Neuron (in vitro differentiated cells): ENCODE data around the gene ERP44.

ENCODE experiments used
- H2AFZ ChIP-seq: one replicate; pipeline ENCODE4 v1.6.1; 2013; ENCODE audit warnings: low read depth, mild to moderate bottlenecking, inconsistent platforms, low read length, moderate library complexity
- H3K27me3 ChIP-seq: one replicate; pipeline ENCODE4 v1.6.1; 2013; ENCODE audit warnings: low read length; ENCODE audit not compliant: insufficient read depth
- H3K36me3 ChIP-seq: one replicate; pipeline ENCODE4 v1.6.1; 2013; ENCODE audit warnings: low read length; ENCODE audit not compliant: insufficient read depth
- H3K4me1 ChIP-seq: one replicate; pipeline ENCODE4 v1.6.1; 2013; ENCODE audit warnings: low read length; ENCODE audit not compliant: insufficient read depth
- H3K4me3 ChIP-seq: 2 replicates; pipeline ENCODE4 v1.5.1; 2013; ENCODE audit warnings: mild to moderate bottlenecking, low read length, moderate library complexity
- H3K9me3 ChIP-seq: one replicate; pipeline ENCODE4 v1.6.1; 2013; ENCODE audit warnings: low read length

ERP44 gene

GRCh38 chr9:100120286-100120685 is 21.5 kb upstream of the ERP44 start:
- Histone ChIP-seq H3K9me3 (peaks cover 4% of the 10 kb centered on the region), H3K4me3 (no peak overlapping the region), H3K36me3 (peaks cover 14% of the 10 kb centered on the region), H3K27me3 (no peaks in the 10 kb centered on the region), H2AFZ (no peak overlapping the region), H3K4me1 (no peaks in the 10 kb centered on the region)

GRCh38 chr9:100117316-100117715 is 18.5 kb upstream of the ERP44 start:
- no peaks in the 10 kb centered on the region for H3K4me1 ChIP-seq
- H3K36me3 ChIP-seq = peaks cover 18% of the 10 kb centered on the region
- no peaks in the 10 kb centered on the region for H3K27me3 ChIP-seq

DNA sequence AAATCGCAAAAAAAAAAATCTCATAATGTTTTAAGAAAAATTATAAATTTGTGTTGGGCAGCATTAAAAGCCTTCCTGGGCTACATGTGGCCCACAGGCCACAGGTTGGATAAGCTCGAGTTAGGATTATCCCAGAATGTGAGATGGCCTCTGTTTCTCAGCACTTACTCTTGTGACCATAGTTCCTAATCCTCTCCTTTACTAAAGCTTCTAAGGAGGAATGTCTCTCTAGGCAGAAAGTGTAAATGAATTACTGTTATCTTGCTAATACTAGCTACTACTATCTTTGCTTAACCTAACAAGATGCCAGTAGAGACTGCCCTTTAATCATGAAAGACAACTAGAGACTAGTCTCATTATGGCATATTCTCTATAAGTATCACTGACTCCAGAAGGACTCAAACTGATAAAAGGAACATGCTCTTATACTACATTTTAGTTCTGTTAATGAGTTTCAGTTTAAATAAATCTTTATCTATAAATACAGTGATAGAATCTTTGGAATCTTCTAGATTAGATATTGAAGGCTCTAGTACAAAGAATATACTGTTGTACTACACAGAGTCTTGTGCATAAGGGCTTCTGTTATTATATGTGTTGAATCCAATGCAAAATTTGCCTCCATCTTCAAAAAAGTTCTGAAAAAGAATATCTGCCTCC is 14.0 kb upstream of the ERP44 start:
- no peaks in the 10 kb centered on the region for H3K27me3 ChIP-seq

More at GRCh38 chr9:100117316-100117715, 18.5 kb upstream of the ERP44 start:
- Histone ChIP-seq H3K4me3 (no peak overlapping the region), H3K9me3 (peaks cover 4% of the 10 kb centered on the region), H2AFZ (no peak overlapping the region)

GRCh38 chr9:100111235-100111634 is 12.4 kb upstream of the ERP44 start:
- Histone ChIP-seq H2AFZ (no peak overlapping the region), H3K36me3 (peaks cover 15% of the 10 kb centered on the region), H3K4me3 (no peak overlapping the region), H3K27me3 (no peaks in the 10 kb centered on the region), H3K4me1 (peaks cover 31% of the 10 kb centered on the region), H3K9me3 (no peaks in the 10 kb centered on the region)

More for the DNA sequence above, 14.0 kb upstream of the ERP44 start:
- H3K36me3 ChIP-seq = peaks cover 8% of the 10 kb centered on the region
- peaks cover 24% of the 10 kb centered on the region for H3K4me1 ChIP-seq
- H2AFZ ChIP-seq = no peak overlapping the region
- H3K4me3 ChIP-seq = no peak overlapping the region
- H3K9me3 ChIP-seq = no peaks in the 10 kb centered on the region

- H3K4me1 ChIP-seq = peaks cover 31% of the 10 kb centered on the region
- H3K36me3 ChIP-seq = peaks cover 35% of the 10 kb centered on the region
- H2AFZ ChIP-seq = no peak overlapping the region
- no peaks in the 10 kb centered on the region for H3K27me3 ChIP-seq
- no peak overlapping the region for H3K4me3 ChIP-seq
- H3K9me3 ChIP-seq = no peaks in the 10 kb centered on the region
Observed at GRCh38 chr9:100108559-100108958, 9.8 kb upstream of the ERP44 start.

- Histone ChIP-seq H3K36me3 (peaks cover 33% of the 10 kb centered on the region), H3K4me1 (peaks cover 31% of the 10 kb centered on the region), H2AFZ (no peak overlapping the region), H3K27me3 (no peaks in the 10 kb centered on the region), H3K9me3 (no peaks in the 10 kb centered on the region), H3K4me3 (no peak overlapping the region)
Observed at GRCh38 chr9:100106616-100107015, 7.8 kb upstream of the ERP44 start.

- H2AFZ ChIP-seq = no peak overlapping the region
- no peak overlapping the region for H3K4me3 ChIP-seq
- peaks cover 26% of the 10 kb centered on the region for H3K4me1 ChIP-seq
- peaks cover 39% of the 10 kb centered on the region for H3K36me3 ChIP-seq
- H3K9me3 ChIP-seq = no peaks in the 10 kb centered on the region
- no peaks in the 10 kb centered on the region for H3K27me3 ChIP-seq
Observed at GRCh38 chr9:100105861-100106260, 7.1 kb upstream of the ERP44 start.

GRCh38 chr9:100104314-100104713 is 5.5 kb upstream of the ERP44 start:
- no peak overlapping the region for H3K4me3 ChIP-seq
- no peak overlapping the region for H2AFZ ChIP-seq
- H3K27me3 ChIP-seq = no peaks in the 10 kb centered on the region
- peaks cover 22% of the 10 kb centered on the region for H3K4me1 ChIP-seq
- H3K36me3 ChIP-seq = peaks cover 39% of the 10 kb centered on the region
- H3K9me3 ChIP-seq = no peaks in the 10 kb centered on the region

GRCh38 chr9:100101608-100102007 is 2.8 kb upstream of the ERP44 start:
- Histone ChIP-seq H3K4me3 (no peak overlapping the region), H3K27me3 (no peaks in the 10 kb centered on the region), H3K4me1 (peaks cover 18% of the 10 kb centered on the region), H3K9me3 (no peaks in the 10 kb centered on the region), H2AFZ (no peak overlapping the region), H3K36me3 (peaks cover 37% of the 10 kb centered on the region)

DNA sequence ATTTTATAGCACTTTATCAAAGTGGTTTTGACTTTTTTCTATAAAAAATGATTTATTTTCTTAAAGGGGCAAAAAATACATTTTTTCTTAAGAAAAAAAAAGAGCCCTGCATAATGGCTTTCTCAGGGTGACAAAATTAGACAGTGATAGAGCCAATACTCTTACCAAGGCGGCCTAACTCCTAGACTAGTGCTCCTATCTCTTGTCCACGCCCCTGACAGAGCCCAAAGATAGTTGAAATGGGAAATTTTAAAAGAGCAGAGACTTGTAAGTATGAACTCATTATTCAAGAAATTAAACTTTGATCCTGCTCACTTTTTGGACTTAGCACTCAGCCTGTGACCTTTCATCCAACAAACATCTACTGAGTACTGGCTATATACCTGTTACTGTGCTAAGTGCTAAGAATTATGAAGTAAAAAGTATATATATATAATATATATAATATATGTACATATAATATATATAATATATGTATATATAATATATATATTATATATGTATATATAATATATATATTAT is 1.4 kb upstream of the ERP44 start:
- Histone ChIP-seq H3K36me3 (peaks cover 23% of the 10 kb centered on the region), H2AFZ (no peak overlapping the region), H3K27me3 (no peaks in the 10 kb centered on the region), H3K4me3 (peak overlapping the region; percentile 63), H3K4me1 (peaks cover 24% of the 10 kb centered on the region), H3K9me3 (no peaks in the 10 kb centered on the region)

DNA sequence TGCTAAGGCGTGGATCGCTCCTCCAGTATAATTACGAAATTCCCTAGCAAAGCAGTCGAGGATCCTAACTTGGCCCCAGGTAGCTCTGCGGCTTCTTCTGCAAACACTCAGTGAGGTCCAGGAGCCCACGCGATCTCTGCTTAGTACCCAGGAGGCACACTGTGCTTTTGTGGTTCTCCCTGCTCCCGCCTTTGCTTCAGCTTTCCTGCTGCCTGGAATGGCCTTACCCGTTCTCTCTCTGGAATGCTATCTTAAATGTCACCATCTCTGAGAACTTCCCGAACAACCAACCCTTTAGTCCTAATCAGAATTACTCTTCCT is 882 bp upstream of the ERP44 start:
- Histone ChIP-seq H3K9me3 (no peaks in the 10 kb centered on the region), H3K27me3 (no peaks in the 10 kb centered on the region), H3K36me3 (peaks cover 18% of the 10 kb centered on the region), H3K4me1 (peaks cover 24% of the 10 kb centered on the region), H2AFZ (peak overlapping the region; percentile 58), H3K4me3 (peak overlapping the region; percentile 63)

GRCh38 chr9:100098046-100098886 is 534 bp downstream of the ERP44 start:
- no peaks in the 10 kb centered on the region for H3K9me3 ChIP-seq
- H3K27me3 ChIP-seq = no peaks in the 10 kb centered on the region
- peaks cover 13% of the 10 kb centered on the region for H3K36me3 ChIP-seq
- no peak overlapping the region for H2AFZ ChIP-seq
- peaks cover 24% of the 10 kb centered on the region for H3K4me1 ChIP-seq
- H3K4me3 ChIP-seq = peak overlapping the region; percentile 63

DNA sequence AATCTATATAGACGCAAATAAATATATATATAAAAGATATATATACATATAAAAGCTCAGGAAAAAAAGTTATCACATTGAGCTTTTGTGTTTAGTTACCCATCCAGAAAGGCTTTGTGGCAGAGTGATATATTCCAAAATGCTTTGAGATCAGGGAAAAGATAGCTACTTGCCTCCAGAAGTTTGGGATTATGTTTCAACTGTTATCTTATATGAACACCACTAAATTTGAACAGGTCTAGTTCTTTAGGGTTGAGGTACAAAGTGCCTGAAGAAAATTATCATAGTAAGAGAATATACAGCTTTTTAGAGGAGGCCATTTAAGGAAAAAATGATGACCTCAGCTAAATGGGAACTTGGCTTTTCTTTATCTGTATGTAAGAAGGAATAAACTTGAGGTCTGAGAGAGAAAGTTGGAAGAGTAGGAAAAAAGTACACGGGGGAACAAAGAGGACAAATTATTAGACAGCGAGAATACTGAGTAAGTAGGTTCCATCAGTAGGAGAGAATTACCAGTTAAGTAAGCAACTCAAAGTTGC is 2.4 kb downstream of the ERP44 start:
- Histone ChIP-seq H3K9me3 (no peaks in the 10 kb centered on the region), H2AFZ (no peak overlapping the region), H3K36me3 (peaks cover 5% of the 10 kb centered on the region), H3K4me3 (no peak overlapping the region), H3K4me1 (peaks cover 24% of the 10 kb centered on the region), H3K27me3 (no peaks in the 10 kb centered on the region)
